Hepatocyte (in vitro differentiated cells): Measurements from ENCODE around the gene THEMIS2.

Experiments used
- EZH2 ChIP-seq: fragments of 200-600 bp; sonication (generic); IDR thresholded peaks from 2 replicates; pipeline ENCODE4 v1.6.1; 2016; ENCODE audit warnings: antibody characterized with exemption, mild to moderate bottlenecking, borderline replicate concordance
- TF ChIP-seq, protein P1 (sequence below): fragments of 200-600 bp; sonication (generic); IDR thresholded peaks from 2 replicates; pipeline ENCODE4 v1.5.1; 2016; ENCODE audit warnings: antibody characterized with exemption, mild to moderate bottlenecking; ENCODE audit not compliant: poor library complexity

DNA sequence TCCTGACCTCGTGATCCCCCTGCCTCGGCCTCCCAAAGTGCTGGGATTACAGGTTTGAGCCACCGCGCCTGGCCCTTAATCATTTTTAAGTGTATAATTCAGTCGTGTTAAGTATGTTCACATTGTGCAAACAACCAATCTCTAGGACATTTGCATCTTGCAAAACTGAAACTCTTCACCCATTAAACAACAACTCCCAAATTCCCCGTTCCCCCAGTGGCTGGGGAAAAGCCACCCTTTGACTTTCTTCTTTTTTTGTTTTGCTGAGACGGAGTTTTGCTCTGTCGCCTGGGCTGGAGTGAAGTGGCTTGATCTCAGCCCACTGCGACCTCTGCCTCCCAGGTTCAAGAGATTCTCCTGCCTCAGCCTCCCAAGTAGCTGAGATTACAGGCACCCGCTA is 6.5 kb upstream of the THEMIS2 start:
- TF ChIP-seq, protein P1, sequence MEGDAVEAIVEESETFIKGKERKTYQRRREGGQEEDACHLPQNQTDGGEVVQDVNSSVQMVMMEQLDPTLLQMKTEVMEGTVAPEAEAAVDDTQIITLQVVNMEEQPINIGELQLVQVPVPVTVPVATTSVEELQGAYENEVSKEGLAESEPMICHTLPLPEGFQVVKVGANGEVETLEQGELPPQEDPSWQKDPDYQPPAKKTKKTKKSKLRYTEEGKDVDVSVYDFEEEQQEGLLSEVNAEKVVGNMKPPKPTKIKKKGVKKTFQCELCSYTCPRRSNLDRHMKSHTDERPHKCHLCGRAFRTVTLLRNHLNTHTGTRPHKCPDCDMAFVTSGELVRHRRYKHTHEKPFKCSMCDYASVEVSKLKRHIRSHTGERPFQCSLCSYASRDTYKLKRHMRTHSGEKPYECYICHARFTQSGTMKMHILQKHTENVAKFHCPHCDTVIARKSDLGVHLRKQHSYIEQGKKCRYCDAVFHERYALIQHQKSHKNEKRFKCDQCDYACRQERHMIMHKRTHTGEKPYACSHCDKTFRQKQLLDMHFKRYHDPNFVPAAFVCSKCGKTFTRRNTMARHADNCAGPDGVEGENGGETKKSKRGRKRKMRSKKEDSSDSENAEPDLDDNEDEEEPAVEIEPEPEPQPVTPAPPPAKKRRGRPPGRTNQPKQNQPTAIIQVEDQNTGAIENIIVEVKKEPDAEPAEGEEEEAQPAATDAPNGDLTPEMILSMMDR, result no peak
- TF ChIP-seq EZH2, result no peak
